Measurements from ENCODE around the gene AFMID. TPM values are rescaled to one million over a fixed set of nuclear protein-coding genes. Genes with fewer than 3 reads are reported as not detected.

AFMID gene
- total and polyA plus RNA-seq, 9 of the 15 experiments (the other 6 are each of a cell fraction or from before 2014, with no cell fraction given): 62.1 to 188 (median 74.4) TPM

DNA sequence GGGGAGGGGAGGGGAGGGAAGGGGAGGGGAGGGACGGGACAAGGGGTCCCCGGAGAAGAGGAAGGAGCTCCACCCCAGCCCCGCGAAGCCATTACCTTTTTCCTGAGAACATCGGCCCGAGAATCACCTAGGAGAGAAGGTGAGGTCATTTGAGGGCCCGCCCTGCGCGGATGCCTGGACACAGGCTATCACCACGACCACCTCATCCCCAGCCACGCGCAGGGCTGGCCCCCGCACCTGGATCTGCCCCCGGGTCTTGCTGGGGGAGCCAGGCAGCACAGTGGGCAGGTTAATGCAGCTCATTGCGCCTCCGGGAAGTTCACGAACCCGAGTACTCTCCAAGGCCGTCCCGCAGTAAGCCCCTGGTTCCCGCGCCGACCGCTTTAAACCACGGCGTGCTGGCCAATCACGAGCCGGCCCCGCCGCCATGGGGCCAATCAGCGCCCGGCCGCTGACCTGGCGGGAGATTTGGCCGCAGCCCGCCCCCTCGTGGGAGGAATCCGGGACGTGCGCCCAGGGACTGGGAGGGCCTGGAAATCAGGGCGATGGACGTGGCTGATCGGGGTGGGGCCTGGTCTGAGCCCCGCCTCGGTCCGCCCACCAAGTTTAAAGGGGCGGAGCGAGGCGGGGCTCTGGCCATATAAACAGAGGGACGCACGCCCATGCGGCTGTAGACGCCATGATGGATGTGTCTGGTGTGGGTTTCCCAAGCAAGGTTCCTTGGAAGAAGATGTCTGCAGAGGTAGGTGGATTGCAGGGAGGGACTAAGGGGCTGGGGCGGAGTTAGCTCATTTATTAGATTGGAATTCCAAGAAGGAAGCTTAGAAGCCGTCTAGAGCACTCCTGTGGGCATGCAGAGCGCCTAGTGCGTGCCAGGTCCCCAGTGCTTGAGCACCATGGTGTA lies at the start of gene AFMID, which contains the start of gene TK1 (continued):
- TF ChIP-seq POLR2G (IDR thresholded peaks at IDR 0.05; ENCODE audit: low read depth, low read length): peak; percentile 98
- TF ChIP-seq ZNF184 (CRISPR knock-in tag; IDR thresholded peaks at IDR 0.05): no peak
- TF ChIP-seq FOSL1 (tag; conservative IDR thresholded peaks at IDR 0.05): peak; percentile 37; the same call in 1 of the 2 replicates
- TF ChIP-seq, protein P1, sequence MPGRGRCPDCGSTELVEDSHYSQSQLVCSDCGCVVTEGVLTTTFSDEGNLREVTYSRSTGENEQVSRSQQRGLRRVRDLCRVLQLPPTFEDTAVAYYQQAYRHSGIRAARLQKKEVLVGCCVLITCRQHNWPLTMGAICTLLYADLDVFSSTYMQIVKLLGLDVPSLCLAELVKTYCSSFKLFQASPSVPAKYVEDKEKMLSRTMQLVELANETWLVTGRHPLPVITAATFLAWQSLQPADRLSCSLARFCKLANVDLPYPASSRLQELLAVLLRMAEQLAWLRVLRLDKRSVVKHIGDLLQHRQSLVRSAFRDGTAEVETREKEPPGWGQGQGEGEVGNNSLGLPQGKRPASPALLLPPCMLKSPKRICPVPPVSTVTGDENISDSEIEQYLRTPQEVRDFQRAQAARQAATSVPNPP (IDR thresholded peaks at IDR 0.05; ENCODE audit: borderline replicate concordance, insufficient read depth, insufficient read length): no peak
- no peak for TF ChIP-seq ZNF124 (CRISPR knock-in tag; IDR thresholded peaks at IDR 0.05)
- TF ChIP-seq RBM22 (IDR thresholded peaks at IDR 0.05; ENCODE audit: low read depth, low read length, poor library complexity, severe bottlenecking): peak; percentile 59
- peak; percentile 80; the same call in 1 of the 2 replicates for TF ChIP-seq ZNF24 (IDR thresholded peaks at IDR 0.05)
- TF ChIP-seq, protein P2, sequence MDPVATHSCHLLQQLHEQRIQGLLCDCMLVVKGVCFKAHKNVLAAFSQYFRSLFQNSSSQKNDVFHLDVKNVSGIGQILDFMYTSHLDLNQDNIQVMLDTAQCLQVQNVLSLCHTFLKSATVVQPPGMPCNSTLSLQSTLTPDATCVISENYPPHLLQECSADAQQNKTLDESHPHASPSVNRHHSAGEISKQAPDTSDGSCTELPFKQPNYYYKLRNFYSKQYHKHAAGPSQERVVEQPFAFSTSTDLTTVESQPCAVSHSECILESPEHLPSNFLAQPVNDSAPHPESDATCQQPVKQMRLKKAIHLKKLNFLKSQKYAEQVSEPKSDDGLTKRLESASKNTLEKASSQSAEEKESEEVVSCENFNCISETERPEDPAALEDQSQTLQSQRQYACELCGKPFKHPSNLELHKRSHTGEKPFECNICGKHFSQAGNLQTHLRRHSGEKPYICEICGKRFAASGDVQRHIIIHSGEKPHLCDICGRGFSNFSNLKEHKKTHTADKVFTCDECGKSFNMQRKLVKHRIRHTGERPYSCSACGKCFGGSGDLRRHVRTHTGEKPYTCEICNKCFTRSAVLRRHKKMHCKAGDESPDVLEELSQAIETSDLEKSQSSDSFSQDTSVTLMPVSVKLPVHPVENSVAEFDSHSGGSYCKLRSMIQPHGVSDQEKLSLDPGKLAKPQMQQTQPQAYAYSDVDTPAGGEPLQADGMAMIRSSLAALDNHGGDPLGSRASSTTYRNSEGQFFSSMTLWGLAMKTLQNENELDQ (CRISPR knock-in tag; IDR thresholded peaks at IDR 0.05; ENCODE audit: borderline replicate concordance): peak; percentile 76; the same call in 1 of the 2 replicates
- TF ChIP-seq KAT2B (IDR thresholded peaks at IDR 0.05; ENCODE audit: low read depth, low read length): peak; percentile 92
- TF ChIP-seq BACH1 (tag; IDR thresholded peaks at IDR 0.05): no peak
- no peak for TF ChIP-seq ZNF212 (CRISPR knock-in tag; IDR thresholded peaks at IDR 0.05)
- TF ChIP-seq NFE2 (IDR thresholded peaks at IDR 0.05; ENCODE audit: low read depth): no peak
- no peak for TF ChIP-seq CEBPB (tag; IDR thresholded peaks at IDR 0.05)
- peak; percentile 21; the same call in 1 of the 2 replicates for TF ChIP-seq ZNF263 (CRISPR knock-in tag; IDR thresholded peaks at IDR 0.05; ENCODE audit: borderline replicate concordance)
- TF ChIP-seq ZNF280B (CRISPR knock-in tag; IDR thresholded peaks at IDR 0.05): no peak
- TF ChIP-seq PTRF (tag; IDR thresholded peaks at IDR 0.05): no peak
- TF ChIP-seq DEAF1 (CRISPR knock-in tag; IDR thresholded peaks at IDR 0.05): no peak
- no peak for TF ChIP-seq ZNF584 (CRISPR knock-in tag; IDR thresholded peaks at IDR 0.05; ENCODE audit: low read depth)
- TF ChIP-seq PHB (CRISPR knock-in tag; IDR thresholded peaks at IDR 0.05): no peak
- no peak for TF ChIP-seq ZNF57 (CRISPR knock-in tag; IDR thresholded peaks at IDR 0.05)
- no peak for TF ChIP-seq ELF4 (CRISPR knock-in tag; IDR thresholded peaks at IDR 0.05)
